Activated gamma-delta T cell (primary cell): ENCODE data around the gene FOXL3.
"Not testable (repeated sequence)": the region's sequence is repeated elsewhere in the genome, so short reads cannot be mapped to it uniquely, and the experiment has no call there.

Experiments
- DNase-seq: peaks from one replicate; lab custom pipeline; 2025; lab: John Stamatoyannopoulos, UW

Gene FOXL3

DNA sequence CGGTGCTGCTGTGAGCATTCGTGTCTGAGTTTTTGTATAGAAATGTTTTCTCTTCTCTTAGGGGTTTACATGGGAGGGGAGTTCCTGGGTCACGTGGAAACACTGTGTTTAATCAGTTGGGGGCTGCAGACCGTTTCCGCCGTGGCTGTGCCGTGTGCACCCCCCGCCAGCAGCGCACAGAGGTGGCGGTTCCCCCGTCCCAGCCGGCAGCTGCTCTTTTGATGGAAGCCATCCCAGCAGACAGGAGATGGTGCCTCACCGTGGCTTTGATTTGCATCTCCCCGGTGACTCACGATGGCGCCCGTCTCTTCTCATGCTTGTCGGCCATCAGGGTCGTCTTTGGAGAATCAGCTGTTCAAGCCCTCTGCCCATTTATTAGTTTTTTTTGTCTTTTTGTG is 34.9 kb upstream of the FOXL3 start:
- DNase-seq: no peak

DNA sequence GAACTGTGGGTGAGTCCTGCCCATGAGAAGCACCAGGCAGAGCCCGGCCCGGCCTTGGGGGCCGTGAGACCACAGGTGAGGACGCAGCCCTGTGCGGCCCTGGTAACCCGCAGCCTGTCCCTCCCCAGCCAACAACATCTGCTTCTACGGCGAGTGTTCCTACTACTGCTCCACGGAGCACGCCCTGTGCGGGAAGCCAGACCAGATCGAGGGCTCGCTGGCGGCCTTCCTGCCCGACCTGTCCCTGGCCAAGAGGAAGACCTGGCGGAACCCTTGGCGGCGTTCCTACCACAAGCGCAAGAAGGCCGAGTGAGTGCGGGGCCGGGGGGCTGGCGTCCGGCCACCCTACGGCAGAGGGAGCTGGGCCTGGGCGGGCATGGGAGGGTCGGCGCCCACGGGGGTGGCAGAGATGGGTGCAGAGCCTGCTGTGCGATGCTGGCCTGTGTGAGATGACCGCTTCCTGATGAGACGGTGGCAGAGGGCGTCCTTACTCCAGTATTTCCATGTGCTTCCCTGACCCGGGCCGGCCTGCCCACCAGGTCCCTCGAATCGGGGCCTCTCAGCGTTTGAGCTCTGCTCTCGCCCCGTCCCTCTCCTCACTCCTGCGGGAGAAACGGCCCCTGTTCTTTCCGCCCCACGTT is 34.1 kb upstream of the FOXL3 start:
- no peak for DNase-seq

DNA sequence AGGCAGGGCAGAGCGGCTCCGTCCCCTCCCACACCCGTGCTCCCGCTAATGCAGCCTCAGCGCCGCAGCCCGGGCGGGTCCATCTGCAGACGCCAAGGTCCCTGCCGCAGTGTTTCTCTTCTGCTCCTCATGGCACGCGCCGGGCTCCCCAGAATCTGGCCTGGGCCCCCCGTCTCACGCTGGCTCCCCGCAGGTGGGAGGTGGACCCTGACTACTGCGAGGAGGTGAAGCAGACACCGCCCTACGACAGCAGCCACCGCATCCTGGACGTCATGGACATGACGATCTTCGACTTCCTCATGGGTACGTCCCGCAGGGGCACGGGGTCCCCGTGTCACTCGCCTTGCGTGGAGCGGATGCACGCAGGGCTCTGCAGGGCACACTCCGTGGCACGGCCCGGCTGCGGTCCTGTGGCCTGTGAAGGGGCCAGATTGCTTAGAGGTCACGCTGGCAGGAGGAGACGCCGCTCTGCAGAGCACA is 33.5 kb upstream of the FOXL3 start:
- DNase-seq: no peak

DNA sequence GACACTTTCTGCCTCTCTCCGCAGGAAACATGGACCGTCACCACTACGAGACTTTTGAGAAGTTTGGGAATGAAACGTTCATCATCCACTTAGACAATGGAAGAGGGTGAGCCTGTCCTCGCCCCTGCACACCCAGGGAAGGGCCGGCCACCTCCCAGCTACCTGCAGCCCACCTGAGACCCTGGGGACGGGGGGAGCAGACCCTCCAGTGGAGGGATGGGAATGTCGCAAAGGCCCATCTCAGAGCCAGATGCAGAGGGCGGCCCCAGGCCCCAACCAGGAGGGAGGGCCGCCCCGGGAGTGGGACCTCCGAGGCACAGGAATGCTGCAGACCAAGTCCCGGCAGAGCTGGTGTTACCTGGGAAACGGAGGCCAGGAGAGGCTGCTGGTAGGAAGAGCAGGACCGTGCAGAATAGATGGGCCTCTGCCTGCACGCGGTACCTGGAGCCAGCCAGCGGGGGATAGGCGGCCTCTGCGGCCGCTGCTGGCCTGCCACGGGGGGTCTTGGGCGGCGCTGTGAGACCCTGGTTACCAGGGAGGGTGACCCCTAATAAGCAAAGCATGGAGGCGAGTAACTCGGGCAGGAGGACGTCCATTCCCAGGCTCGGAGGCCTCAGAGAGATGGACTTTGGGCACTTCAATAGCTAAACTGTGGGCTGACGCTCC is 32.9 kb upstream of the FOXL3 start:
- no peak for DNase-seq

DNA sequence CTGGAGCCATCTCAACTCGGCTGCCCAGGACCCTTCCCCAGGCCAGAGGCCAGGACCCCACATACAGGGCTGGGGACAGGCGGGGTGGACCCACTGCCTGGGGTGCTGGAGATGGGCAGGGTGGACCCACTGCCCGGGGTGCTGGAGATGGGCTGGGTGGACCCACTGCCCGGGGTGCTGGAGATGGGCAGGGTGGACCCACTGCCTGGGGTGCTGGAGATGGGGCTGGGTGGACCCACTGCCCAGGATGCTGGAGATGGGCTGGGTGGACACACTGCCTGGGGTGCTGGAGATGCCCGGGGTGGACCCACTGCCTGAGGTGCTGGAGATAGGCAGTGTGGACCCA is 32.4 kb upstream of the FOXL3 start:
- no peak for DNase-seq

DNA sequence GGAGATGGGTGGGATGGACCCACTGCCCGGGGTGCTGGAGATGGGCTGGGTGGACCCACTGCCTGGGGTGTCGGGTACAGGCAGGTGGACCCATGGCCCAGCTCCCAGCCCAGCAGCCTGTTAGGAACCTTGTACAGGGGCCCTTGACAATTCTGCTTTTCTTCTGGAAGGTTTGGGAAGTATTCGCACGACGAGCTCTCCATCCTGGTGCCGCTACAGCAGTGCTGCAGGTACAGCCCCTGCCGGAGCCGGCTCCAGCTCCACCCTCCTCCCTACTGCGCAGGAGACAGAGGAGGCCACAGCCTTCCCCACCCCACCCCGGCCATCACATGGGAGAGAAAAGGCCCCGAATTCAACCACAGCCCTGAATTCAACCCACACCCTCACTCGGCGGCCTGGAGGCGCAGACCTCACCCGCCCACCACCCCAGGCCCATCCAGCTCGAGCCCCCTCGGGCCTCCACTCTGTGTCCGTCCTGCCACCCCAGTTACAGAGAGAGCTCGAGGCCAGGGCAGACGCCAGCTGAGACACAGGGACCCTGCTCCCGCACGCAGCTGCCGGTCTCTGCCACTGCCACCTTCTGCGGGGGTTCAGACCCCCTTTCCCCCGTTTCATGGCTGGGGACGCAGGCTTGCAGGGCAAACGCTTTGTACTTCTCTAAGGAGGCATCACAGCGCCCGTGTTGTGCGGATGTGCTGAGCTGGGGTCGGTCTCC is 31.3 kb upstream of the FOXL3 start:
- DNase-seq: no peak

DNA sequence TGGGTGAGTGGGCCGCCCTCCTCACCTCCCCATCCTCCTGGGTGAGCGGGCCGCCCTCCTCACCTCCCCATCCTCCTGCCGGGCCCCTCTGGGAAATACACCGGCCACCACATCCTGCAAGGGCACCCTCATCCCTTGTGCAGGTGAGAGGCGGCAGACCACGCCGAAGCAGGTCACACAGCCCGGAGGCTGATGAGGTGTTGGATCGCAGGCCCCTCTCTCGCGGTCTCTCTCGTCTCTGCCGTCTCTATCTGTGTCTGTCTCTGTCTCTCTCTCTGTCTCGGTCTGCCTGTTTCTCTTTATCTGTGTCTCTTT is 30.8 kb upstream of the FOXL3 start:
- no peak for DNase-seq

DNA sequence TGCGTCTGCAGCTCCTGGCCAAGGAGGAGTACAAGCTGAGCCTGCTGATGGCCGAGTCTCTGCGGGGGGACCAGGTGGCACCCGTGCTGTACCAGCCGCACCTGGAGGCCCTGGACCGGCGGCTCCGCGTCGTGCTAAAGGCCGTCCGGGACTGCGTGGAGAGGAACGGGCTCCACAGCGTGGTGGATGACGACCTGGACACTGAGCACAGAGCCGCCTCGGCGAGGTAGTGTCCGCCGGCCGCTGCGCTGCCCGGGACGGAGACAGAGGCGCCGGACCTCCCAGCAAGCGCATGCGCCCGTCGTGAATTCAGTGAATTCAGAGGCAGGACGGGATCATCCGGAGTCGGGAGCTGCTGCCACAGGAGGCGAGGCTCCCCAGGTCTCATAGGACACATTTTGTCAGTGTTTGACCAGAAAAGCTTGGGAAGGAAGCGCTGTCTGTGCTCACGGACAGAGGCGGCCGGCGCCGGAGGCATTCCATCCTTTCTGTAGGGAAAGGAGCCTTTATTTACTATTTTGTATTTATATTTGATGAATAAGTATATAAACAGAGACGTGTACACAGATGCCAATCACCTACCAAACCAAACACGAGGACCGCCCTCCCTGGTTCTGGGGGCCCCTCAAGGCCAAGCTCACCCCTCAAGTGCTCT is 30.1 kb upstream of the FOXL3 start:
- DNase-seq: no peak

DNA sequence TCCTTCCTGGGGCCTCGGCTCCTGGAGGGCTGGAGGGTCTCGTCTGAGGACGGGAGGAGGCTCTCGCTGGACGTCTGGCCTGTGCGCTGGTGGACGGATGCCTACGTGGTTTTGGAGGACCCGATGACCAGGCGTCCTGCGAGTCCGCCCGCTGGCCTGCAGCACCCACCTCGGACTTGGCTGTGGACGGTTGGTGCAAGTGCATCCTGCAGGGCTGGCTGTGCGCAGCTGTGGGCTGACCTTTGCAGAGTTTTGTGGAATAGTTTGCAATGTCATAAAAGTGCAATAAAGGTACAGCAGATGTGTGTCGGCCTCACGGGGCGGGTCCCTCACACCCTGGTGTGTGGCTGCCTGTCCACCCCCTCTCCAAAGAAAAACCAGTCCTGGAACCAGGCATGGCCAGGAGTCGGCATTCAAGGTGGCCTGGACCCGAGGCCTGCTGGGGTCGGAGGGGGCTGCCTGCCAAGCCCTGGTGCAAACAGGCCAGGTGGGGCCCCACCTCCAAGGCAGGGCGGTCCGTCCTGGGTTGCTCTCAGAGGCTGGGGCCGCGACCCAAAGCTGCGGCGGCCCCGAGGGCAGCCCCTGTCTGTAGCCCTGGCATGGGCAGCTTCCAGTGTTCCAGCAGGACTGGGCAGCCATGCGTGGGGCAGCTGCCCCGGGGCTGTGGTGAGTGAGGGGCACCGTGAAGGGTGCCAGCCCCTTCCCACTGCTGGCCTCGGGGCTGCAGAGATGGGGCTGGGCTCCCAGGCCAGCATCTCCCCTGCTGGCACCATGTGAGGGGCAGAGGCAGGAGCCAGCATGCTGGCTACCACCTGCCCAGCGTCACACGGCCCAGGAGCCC is 29.3 kb upstream of the FOXL3 start:
- DNase-seq: no peak

DNA sequence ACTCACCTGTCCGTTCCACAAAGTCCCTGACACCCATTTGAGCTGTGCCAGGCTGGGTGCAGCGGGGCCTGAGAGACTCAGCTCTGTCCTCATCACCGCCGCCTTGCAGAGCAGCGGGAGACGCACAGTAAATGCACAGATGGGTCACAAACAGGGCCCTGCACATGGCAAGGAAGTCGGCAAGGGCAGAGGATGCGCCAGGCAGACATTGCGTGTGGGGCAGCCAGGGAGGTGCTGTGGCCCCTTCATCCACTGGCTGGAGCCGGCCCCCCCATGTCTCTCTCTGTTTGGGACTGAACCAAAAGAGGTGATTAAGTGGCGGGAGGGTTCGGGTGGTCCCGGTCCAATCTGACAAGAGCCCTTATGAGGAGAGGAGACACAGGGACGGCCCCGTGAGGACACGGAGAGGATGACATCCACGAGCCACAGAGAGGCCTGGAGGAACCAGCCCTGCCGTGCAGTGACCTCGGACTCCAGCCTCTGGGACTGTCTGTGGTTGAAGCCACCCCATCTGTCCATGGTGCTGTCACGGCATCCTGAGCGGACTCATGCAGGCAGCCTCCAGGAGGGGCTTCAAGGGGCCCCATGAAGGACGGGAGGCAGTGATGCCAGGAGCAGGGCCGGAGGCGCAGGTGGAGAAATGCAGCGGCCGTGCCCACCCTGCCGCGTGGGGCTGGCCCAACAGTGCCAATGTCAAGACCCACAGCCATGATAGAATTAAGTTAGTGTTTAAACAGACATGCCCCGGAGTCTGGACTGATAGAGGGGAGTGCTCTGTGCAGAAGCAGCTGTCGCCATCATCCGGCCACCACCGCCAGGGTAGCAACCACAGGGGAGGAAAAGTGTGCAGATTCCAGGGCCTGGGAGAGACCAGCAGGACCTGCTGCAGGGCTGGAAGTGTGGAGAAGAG is 28.4 kb upstream of the FOXL3 start:
- DNase-seq: no peak

DNA sequence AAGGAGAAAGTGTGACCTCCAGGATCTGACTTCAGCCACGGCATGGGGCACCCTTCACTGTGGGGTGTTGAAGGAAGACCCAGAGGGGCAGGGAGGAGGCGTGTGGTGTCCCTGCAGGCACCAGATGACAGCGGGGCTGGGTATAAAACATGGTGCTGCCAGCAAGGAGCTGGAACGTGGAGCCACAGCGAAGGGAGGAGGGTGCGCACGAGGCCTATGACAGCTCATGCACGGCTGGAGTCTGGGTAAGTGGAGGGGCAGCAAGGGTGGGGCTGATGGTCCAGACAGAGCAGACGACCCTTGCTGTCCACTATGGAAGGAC is 27.8 kb upstream of the FOXL3 start:
- no peak for DNase-seq

DNA sequence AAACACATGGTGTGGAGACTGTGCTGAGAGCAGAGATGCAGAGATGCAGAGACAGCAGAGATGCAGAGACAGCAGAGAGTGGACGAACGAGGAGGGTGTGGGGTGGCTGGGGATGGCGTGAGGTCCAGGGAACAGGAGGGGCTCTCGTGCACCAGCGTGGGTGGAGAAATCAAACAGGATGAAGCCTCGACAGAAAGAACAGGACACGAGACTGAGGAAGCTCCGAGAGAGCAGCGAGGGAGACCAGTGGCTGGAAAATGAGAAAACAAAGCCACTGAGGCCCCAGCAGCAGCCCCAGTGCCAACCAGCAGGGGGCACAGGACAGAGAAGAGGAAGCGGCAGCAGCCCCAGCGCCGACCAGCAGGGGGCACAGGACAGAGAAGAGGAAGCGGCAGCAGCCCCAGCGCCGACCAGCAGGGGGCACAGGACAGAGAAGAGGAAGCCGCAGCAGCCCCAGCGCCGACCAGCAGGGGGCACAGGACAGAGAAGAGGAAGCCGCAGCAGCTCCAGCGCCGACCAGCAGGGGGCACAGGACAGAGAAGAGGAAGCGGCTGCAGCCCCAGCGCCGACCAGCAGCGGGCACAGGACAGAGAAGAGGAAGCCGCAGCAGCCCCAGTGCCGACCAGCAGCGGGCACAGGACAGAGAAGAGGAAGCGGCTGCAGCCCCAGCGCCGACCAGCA is 27.2 kb upstream of the FOXL3 start:
- DNase-seq: peak; percentile 39

DNA sequence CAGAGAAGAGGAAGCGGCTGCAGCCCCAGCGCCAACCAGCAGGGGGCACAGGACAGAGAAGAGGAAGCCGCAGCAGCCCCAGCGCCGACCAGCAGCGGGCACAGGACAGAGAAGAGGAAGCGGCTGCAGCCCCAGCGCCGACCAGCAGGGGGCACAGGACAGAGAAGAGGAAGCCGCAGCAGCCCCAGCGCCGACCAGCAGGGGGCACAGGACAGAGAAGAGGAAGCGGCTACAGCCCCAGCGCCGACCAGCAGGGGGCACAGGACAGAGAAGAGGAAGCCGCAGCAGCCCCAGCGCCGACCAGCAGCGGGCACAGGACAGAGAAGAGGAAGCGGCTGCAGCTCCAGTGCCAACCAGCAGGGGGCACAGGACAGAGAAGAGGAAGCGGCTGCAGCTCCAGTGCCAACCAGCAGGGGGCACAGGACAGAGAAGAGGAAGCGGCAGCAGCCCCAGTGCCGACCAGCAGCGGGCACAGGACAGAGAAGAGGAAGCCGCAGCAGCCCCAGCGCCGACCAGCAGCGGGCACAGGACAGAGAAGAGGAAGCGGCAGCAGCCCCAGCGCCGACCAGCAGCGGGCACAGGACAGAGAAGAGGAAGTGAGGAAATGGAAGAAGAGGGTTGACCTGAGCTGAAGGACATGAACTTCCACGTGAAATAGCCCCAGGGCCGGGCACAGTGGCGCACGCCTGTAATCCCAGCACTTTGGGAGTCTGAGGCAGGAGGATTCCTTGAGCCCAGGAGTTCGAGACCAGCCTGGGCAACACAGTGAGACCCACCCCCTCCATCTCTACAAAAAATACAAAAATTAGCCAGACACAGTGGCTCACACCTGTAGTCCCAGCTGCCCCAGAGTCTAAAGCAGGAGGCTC is 26.3 kb upstream of the FOXL3 start:
- DNase-seq: not testable (repeated sequence)

DNA sequence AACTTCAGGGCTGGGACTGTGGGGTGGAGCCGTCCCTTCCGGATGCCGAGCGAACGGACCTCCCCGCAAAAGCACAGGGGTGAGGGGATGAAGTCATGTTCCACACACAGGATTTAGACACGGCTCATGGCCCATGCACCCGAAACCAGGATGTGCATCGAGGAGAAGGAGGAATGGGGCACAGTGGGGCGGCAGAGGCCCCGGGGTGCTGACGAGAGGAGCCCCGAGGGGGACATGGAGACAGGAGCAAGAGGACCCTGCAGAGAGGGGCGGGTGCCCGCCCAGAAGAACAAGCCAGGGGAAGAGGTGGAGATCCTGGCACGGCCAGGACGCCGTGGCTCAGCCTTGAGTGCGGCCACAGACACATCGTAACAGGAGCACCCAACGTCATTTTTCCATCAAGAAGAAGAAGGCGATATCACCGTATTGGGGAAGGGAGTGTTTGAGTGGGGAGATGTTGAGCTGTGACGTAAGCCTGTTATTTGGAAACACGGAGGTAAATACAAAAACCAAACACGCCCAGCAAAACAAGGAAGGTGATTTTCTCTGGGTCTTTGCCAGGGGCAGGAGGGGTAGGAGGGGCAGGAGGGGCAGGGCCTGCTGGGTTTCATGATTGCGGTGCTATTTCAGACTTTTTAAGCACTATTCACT is 25.3 kb upstream of the FOXL3 start:
- DNase-seq: no peak

DNA sequence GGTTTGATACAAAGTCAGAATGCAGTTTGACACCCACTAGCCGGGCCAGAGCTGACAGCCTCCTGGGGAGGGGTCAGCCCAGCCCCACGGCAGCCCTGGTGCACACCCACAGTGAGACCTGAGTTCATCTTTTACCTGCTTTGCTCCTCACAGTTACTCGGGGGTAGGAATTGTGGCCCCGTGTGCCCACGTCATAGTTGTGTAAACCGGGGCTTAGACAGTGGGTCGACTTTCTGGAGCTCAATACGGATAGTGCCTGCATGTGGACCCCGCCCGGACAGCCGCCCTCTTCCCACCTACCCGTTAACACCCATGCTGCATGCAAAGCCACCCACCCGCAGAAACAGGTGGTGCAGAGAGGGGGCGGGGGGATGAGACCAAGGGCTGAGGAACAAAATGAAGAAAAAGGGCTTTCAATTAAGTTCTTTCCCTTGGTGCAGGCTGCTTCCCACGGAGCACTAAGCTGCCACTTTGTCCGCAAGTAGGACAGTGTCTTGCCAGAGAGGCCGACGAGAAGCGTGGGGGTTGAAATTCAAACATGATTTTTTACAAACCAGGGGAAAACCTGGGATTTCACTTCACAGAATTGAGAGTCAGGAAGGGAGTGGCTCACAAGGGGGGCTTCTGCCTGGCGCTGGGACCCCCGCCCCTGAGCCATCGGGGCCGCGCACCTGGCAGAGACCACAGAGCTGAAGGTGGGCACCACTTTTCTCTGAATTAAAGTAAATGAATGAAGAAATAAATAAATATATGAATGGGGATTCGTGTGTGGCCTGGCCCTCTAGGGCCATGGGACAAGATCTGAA is 24.6 kb upstream of the FOXL3 start:
- no peak for DNase-seq

DNA sequence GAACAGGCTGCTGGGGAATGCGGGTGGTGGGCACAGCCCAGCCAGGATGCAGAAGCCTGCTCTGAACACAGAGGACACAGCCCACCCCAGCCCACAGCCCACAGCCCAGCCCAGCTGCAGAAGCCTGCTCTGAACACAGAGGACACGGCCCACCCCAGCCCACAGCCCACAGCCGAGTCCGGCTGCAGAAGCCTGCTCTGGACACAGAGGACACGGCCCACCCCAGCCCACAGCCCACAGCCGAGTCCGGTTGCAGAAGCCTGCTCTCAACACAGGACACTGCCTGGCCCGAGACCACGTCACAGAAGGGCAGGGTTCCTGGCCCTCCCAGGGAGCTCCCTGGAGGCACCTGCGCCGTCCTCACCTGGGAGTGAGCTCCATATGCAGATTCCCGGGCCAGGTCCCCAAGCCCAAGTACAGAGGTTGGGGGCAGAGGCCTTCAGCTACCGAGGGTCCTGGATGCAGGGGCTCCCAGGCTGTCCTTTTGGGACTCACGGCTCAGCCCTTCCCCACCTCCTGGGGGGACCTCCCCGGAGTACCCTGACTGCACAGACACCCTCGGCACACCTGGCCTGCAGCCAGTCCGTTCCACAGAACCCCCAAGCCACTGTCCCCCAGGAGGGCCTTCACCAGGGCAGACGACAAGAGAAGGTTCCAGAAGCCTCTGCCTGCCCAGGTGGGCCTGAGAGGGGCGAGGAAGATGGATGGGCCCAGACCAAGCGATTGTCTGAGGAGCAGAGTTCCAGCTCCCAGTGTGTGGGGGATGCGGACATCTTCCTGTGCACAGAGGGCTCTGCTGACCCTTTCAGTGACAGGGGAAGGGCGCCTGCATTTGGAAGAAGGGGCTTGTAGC is 23.7 kb upstream of the FOXL3 start:
- no peak for DNase-seq
